Measurements from ENCODE around the gene GPATCH1. TPM values are rescaled to one million over a fixed set of nuclear protein-coding genes. Genes with fewer than 3 reads are reported as not detected.
"Not testable (repeated sequence)": the region's sequence is repeated elsewhere in the genome, so short reads cannot be mapped to it uniquely, and the experiment has no call there.

The GPATCH1 gene
- total and polyA plus RNA-seq, 2 of the 8 experiments (the other 6 are each of a cell fraction or from before 2014, with no cell fraction given): 4.3 to 8.2 TPM

DNA sequence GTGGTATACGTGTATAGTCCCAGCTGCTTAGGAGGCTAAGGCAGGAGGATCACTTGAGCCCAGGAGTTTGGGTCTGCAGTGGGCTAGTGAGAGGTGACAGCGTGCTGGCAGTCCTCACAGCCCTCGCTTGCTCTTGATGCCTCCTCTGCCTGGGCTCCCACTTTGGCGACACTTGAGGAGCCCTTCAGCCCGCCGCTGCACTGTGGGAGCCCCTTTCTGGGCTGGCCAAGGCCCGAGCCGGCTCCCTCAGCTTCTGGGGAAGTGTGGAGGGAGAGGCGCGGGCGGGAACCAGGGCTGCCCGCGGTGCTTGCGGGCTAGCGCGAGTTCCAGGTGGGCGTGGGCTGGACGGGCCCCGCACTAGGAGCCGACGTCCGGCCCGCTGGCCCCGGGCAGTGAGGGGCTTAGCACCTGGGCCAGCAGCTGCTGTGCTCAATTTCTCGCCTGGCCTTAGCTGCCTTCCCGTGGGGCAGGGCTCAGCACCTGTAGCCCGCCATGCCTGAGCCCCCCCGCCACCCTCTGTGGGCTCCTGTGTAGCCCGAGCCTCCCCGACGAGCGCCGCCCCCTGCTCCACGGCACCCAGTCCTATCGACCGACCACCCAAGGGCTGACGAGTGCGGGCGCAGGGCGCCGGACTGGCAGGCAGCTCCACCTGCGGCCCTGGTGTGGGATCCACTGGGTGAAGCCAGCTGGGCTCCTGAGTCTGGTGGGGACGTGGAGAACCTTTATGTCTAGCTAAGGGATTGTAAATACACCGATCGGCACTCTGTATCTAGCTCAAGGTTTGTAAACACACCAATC lies 44.4 kb upstream of the GPATCH1 start:
- not testable (repeated sequence) for H2BK120ac ChIP-seq (replicated peaks; ENCODE audit: low read depth, low read length); DNase-seq (ENCODE audit: low read depth in 1 of 2, low spot score in 2 of 2); H3K14ac ChIP-seq (ENCODE audit: insufficient read length); H3K23me2 ChIP-seq (ENCODE audit: low read depth, low read length); H3K56ac ChIP-seq (replicated peaks; ENCODE audit: insufficient read length, low read depth, low read length); H3K18ac ChIP-seq (ENCODE audit: extremely low read depth, low read length); H4K8ac ChIP-seq (ENCODE audit: extremely low read depth, insufficient read depth, low read length); H2BK15ac ChIP-seq (ENCODE audit: low read length); H3K27ac ChIP-seq (ENCODE audit: low read depth, low read length); H2BK20ac ChIP-seq (ENCODE audit: low read length); H3K4ac ChIP-seq (replicated peaks; ENCODE audit: insufficient read length, low read depth, low read length); H3K23ac ChIP-seq (ENCODE audit: insufficient read length); H2BK5ac ChIP-seq (ENCODE audit: low read depth, low read length); H2AFZ ChIP-seq (ENCODE audit: low read length); H3K79me1 ChIP-seq (ENCODE audit: low read depth, low read length); H4K20me1 ChIP-seq (replicated peaks in 1 of 2; ENCODE audit: control insufficient read depth in 1 of 2, insufficient read depth in 2 of 2, low read length in 2 of 2); H3K4me1 ChIP-seq (replicated peaks in 1 of 4; ENCODE audit: control insufficient read depth in 3 of 4, insufficient read depth in 4 of 4, low read length in 3 of 4); H2BK12ac ChIP-seq (ENCODE audit: low read depth, low read length); H4K5ac ChIP-seq (ENCODE audit: insufficient read length, low read depth, low read length); FAIRE-seq; H4K91ac ChIP-seq (replicated peaks; ENCODE audit: insufficient read length, low read length); H3K9ac ChIP-seq (replicated peaks in 1 of 4; ENCODE audit: extremely low read depth in 1 of 4, low read depth in 3 of 4, low read length in 3 of 4); H2AK5ac ChIP-seq (ENCODE audit: low read depth, low read length); H3K27me3 ChIP-seq (replicated peaks in 1 of 4; ENCODE audit: control insufficient read depth in 3 of 4, extremely low read depth in 1 of 4, insufficient read depth in 3 of 4, low read length in 3 of 4); H3K4me2 ChIP-seq (ENCODE audit: insufficient read depth in 1 of 2, low read depth in 2 of 2, low read length in 2 of 2); H3K9me3 ChIP-seq (ENCODE audit: insufficient read depth in 2 of 2, low read depth in 1 of 2, low read length in 1 of 2); H3K4me3 ChIP-seq (ENCODE audit: extremely low read depth in 1 of 4, insufficient read depth in 2 of 4, low read depth in 3 of 4, low read length in 4 of 4); H3K36me3 ChIP-seq (ENCODE audit: control insufficient read depth in 2 of 4, insufficient read depth in 4 of 4, low read length in 3 of 4)
- H3K79me2 ChIP-seq (ENCODE audit: control insufficient read depth in 1 of 2, insufficient read depth in 2 of 2, low read length in 2 of 2): peaks cover 0 to 46% of the 10 kb centered on the region in 2 experiments; a peak in 3 of 4 replicates
- CTCF ChIA-PET (ENCODE audit: partially characterized antibody): interaction anchor here (0.9 to 1.2 kb wide), 2 partner anchors 15 to 19 kb away, joined by 3 to 4 read pairs; no protein-coding TSS in a partner anchor
- POLR2A ChIA-PET (ENCODE audit: partially characterized antibody): interaction anchor here (1.7 to 2.0 kb wide), 2 partner anchors 11 to 14 kb away, joined by 4 read pairs; no protein-coding TSS in a partner anchor
- WGBS, 2 experiments (ENCODE audit: extremely low coverage in 1 of 2, insufficient coverage in 1 of 2, insufficient read length in 1 of 2, insufficient replicate concordance in 2 of 2, low coverage in 1 of 2, low lambda C conversion rate in 2 of 2, missing lambda C conversion rate in 1 of 2): 93% methylated on average over 16 of the region's 45 CpGs; no CpG with 5 or more reads in 1 of the 2 experiments
